Measurements from ENCODE around the gene PACSIN3. TPM values are rescaled to one million over a fixed set of nuclear protein-coding genes. Genes with fewer than 3 reads are reported as not detected.

The PACSIN3 gene
- total RNA-seq, 1 experiment from 2014 or later, result 63.1 TPM

DNA sequence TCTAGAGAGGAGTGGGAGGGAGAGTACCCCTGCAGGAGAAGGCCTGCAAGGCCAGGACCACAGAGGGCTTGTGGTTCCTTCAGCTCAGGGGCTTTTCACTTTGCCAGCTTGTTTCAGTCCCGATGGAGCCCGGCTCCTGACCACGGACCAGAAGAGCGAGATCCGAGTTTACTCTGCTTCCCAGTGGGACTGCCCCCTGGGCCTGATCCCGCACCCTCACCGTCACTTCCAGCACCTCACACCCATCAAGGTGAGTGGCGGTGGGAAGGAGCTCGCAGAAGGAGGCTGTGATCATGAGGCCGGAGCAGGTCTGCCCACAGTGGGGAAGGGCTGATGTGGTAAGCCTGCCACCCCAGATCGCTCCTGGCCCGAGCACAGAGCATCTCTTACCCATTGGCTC lies 48.9 kb upstream of the PACSIN3 start:
- Histone ChIP-seq H3K4me1 (ENCODE audit: control insufficient read depth in 1 of 2, insufficient read depth in 2 of 2, low read length in 2 of 2) (peaks cover 0 to 8% of the 10 kb centered on the region in 2 experiments; a peak in 1 of 4 replicates), H3K79me2 (ENCODE audit: insufficient read depth, low read length) (no peaks in the 10 kb centered on the region), H3K27ac (ENCODE audit: low read depth, low read length) (no peak overlapping the region), H3K9me2 (ENCODE audit: insufficient read depth) (no peaks in the 10 kb centered on the region), H4K20me1 (ENCODE audit: insufficient read depth) (no peaks in the 10 kb centered on the region), H3K36me3 (ENCODE audit: control insufficient read depth in 1 of 2, insufficient read depth in 2 of 2, low read length in 2 of 2) (peaks cover 16 to 20% of the 10 kb centered on the region in 2 experiments; a peak in 3 of 4 replicates), H2AFZ (ENCODE audit: low read depth, low read length, poor library complexity, severe bottlenecking) (no peak overlapping the region), H3K4me2 (ENCODE audit: low read length) (no peak overlapping the region), H3K9ac (ENCODE audit: low read length) (no peak overlapping the region), H3K9me3 (ENCODE audit: control insufficient read depth in 1 of 2, insufficient read depth in 1 of 2, low read depth in 1 of 2, low read length in 2 of 2) (no peaks in the 10 kb centered on the region), H3K27me3 (ENCODE audit: insufficient read depth, low read length) (no peaks in the 10 kb centered on the region), H3K4me3 (replicated peaks in 1 of 2; ENCODE audit: low read depth in 1 of 2, low read length in 2 of 2) (no peak overlapping the region)
- intact Hi-C loops (cut with micrococcal nuclease), result no loop called here
- no peak for ATAC-seq
- CTCF ChIA-PET, result no interaction called here
- no peak for DNase-seq (ENCODE audit: low read depth, low spot score)
- POLR2A ChIA-PET, result interaction anchor here (0.7 to 0.9 kb wide), 2 partner anchors 13 to 21 kb away, joined by 3 read pairs; partner anchors contain the start of gene ACP2
- TF ChIP-seq SRF (IDR thresholded peaks at IDR 0.05; ENCODE audit: low read depth), result no peak
- no peak for TF ChIP-seq EZH2 (IDR thresholded peaks at IDR 0.05)
- TF ChIP-seq, protein P1, sequence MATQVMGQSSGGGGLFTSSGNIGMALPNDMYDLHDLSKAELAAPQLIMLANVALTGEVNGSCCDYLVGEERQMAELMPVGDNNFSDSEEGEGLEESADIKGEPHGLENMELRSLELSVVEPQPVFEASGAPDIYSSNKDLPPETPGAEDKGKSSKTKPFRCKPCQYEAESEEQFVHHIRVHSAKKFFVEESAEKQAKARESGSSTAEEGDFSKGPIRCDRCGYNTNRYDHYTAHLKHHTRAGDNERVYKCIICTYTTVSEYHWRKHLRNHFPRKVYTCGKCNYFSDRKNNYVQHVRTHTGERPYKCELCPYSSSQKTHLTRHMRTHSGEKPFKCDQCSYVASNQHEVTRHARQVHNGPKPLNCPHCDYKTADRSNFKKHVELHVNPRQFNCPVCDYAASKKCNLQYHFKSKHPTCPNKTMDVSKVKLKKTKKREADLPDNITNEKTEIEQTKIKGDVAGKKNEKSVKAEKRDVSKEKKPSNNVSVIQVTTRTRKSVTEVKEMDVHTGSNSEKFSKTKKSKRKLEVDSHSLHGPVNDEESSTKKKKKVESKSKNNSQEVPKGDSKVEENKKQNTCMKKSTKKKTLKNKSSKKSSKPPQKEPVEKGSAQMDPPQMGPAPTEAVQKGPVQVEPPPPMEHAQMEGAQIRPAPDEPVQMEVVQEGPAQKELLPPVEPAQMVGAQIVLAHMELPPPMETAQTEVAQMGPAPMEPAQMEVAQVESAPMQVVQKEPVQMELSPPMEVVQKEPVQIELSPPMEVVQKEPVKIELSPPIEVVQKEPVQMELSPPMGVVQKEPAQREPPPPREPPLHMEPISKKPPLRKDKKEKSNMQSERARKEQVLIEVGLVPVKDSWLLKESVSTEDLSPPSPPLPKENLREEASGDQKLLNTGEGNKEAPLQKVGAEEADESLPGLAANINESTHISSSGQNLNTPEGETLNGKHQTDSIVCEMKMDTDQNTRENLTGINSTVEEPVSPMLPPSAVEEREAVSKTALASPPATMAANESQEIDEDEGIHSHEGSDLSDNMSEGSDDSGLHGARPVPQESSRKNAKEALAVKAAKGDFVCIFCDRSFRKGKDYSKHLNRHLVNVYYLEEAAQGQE (IDR thresholded peaks at IDR 0.05; ENCODE audit: low read depth), result no peak
- TF ChIP-seq YY1 (IDR thresholded peaks at IDR 0.05; ENCODE audit: extremely low read depth, insufficient replicate concordance, low read depth, low read length), result no peak
- no peak for TF ChIP-seq TCF7L2 (IDR thresholded peaks at IDR 0.05; ENCODE audit: borderline replicate concordance, extremely low read depth, insufficient read depth, insufficient read length)
- TF ChIP-seq, protein P2, sequence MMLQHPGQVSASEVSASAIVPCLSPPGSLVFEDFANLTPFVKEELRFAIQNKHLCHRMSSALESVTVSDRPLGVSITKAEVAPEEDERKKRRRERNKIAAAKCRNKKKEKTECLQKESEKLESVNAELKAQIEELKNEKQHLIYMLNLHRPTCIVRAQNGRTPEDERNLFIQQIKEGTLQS (IDR thresholded peaks at IDR 0.05), result no peak
- TF ChIP-seq, protein P3, sequence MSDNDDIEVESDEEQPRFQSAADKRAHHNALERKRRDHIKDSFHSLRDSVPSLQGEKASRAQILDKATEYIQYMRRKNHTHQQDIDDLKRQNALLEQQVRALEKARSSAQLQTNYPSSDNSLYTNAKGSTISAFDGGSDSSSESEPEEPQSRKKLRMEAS (IDR thresholded peaks at IDR 0.05), result no peak
- TF ChIP-seq, protein P4, sequence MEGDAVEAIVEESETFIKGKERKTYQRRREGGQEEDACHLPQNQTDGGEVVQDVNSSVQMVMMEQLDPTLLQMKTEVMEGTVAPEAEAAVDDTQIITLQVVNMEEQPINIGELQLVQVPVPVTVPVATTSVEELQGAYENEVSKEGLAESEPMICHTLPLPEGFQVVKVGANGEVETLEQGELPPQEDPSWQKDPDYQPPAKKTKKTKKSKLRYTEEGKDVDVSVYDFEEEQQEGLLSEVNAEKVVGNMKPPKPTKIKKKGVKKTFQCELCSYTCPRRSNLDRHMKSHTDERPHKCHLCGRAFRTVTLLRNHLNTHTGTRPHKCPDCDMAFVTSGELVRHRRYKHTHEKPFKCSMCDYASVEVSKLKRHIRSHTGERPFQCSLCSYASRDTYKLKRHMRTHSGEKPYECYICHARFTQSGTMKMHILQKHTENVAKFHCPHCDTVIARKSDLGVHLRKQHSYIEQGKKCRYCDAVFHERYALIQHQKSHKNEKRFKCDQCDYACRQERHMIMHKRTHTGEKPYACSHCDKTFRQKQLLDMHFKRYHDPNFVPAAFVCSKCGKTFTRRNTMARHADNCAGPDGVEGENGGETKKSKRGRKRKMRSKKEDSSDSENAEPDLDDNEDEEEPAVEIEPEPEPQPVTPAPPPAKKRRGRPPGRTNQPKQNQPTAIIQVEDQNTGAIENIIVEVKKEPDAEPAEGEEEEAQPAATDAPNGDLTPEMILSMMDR (IDR thresholded peaks at IDR 0.05 in 2 of 3, conservative IDR thresholded peaks at IDR 0.05 in 1 of 3; ENCODE audit: borderline replicate concordance in 1 of 3, insufficient read depth in 1 of 3, low read depth in 2 of 3, low read length in 2 of 3), result no peak
- no peak for TF ChIP-seq SIN3A (IDR thresholded peaks at IDR 0.05; ENCODE audit: low read depth)
- TF ChIP-seq EGR1 (IDR thresholded peaks at IDR 0.05; ENCODE audit: low read depth), result no peak
- no TSS peak for BruUV-seq (replicated peaks)
- RAD21 ChIA-PET (ENCODE audit: low non-redundant PET in 1 of 2, low total read pairs in 2 of 2, uncharacterized antibody in 2 of 2, unreplicated experiment in 2 of 2), result no interaction called here

Measured in HCT116 (cell line).